HCT116 (cell line): ENCODE results near the gene DYNC2LI1. TPM values are rescaled to one million over a fixed set of nuclear protein-coding genes. Genes with fewer than 3 reads are reported as not detected.

Experiments used
- ATAC-seq: fragments of 200-7000 bp; cut with Tn5 transposase; 2 replicates; pipeline ENCODE4 v1.9.1; 2020; ENCODE audit warnings: mild to moderate bottlenecking, moderate library complexity
- BruUV-seq: library from RNA; stranded (reverse); fragments of 400-500 nt; replicated peaks from 2 replicates; lab custom pipeline; 2021; lab: Mats Ljungman, UMichigan
- CTCF ChIA-PET: fragments of 300-600 bp; sonication (Branson Sonifier 250); formaldehyde crosslinking; loops from one replicate; lab custom pipeline; 2021; ENCODE audit warnings: antibody characterized with exemption; lab: Charles Lee
- POLR2A ChIA-PET: fragments of 300-600, 350-600 bp; sonication (Branson Sonifier 250); formaldehyde crosslinking; loops from one replicate; lab custom pipeline; 2021; ENCODE audit warnings: antibody characterized with exemption; lab: Charles Lee
- RAD21 ChIA-PET, 2 experiments: fragments of 300-600 bp; sonication (Branson Sonifier 250); formaldehyde crosslinking; loops; one replicate each; lab custom pipeline; 2023; ENCODE audit warnings: low total read pairs in 2 of 2; ENCODE audit not compliant: uncharacterized antibody in 2 of 2, unreplicated experiment in 2 of 2, low non-redundant PET in 1 of 2; lab: Charles Lee
- DNase-seq: peaks from one replicate; pipeline ENCODE4 v3.0.0-alpha.2; 2010; ENCODE audit warnings: low read depth, low spot score
- H2AFZ ChIP-seq: fragments of 200-600 bp; shearing (Covaris generic), sonication (generic); 2 replicates; pipeline ENCODE4 v1.6.1; 2017; ENCODE audit warnings: low read depth, mixed run types, mixed read lengths, antibody characterized with exemption, low read length; ENCODE audit not compliant: poor library complexity, severe bottlenecking
- H3K27ac ChIP-seq: 2 replicates; pipeline ENCODE4 v1.5.1; 2012; ENCODE audit warnings: low read depth, low read length
- H3K27me3 ChIP-seq: fragments of 200-600 bp; sonication (generic); 2 replicates; pipeline ENCODE4 v1.6.1; 2016; ENCODE audit warnings: mixed run types, low read length, mixed read lengths; ENCODE audit not compliant: insufficient read depth
- H3K36me3 ChIP-seq, 2 experiments: fragments of 200-500 bp in 1 of 2; fragments of 200-600 bp in 1 of 2; sonication (Bioruptor generic) in 1 of 2; sonication (generic) in 1 of 2; 2 replicates each; pipeline versions ENCODE4 v1.5.1 to v1.6.1; 2014 to 2016; ENCODE audit warnings: low read length in 2 of 2, inconsistent platforms in 1 of 2, mixed read lengths in 1 of 2, mixed run types in 1 of 2; ENCODE audit not compliant: insufficient read depth in 2 of 2, control insufficient read depth in 1 of 2
- H3K4me1 ChIP-seq, 2 experiments: fragments of 200-600 bp in 1 of 2; sonication (generic) in 1 of 2; 2 replicates each; pipeline versions ENCODE4 v1.5.1 to v1.6.1; 2012 to 2017; ENCODE audit warnings: low read length in 2 of 2, inconsistent platforms in 1 of 2, mild to moderate bottlenecking in 1 of 2, mixed read lengths in 1 of 2, mixed run types in 1 of 2, moderate library complexity in 1 of 2; ENCODE audit not compliant: insufficient read depth in 2 of 2, control insufficient read depth in 1 of 2
- H3K4me2 ChIP-seq: fragments of 200-600 bp; sonication (generic); 2 replicates; pipeline ENCODE4 v1.6.1; 2017; ENCODE audit warnings: mixed run types, low read length, mixed read lengths
- H3K4me3 ChIP-seq, 2 experiments: fragments of 200-600 bp in 1 of 2; sonication (generic) in 1 of 2; replicated peaks in 1 of 2; 2 replicates each; pipeline ENCODE4 v1.5.1; 2011 to 2016; ENCODE audit warnings: low read length in 2 of 2, control low read depth in 1 of 2, low read depth in 1 of 2, mild to moderate bottlenecking in 1 of 2, mixed read lengths in 1 of 2, mixed run types in 1 of 2
- H3K79me2 ChIP-seq: fragments of 200-600 bp; sonication (generic); 2 replicates; pipeline ENCODE4 v1.6.1; 2017; ENCODE audit warnings: mild to moderate bottlenecking, mixed run types, low read length, moderate library complexity, mixed read lengths; ENCODE audit not compliant: insufficient read depth
- H3K9ac ChIP-seq: fragments of 200-600 bp; sonication (generic); 2 replicates; pipeline ENCODE4 v1.6.1; 2016; ENCODE audit warnings: low read length, mixed read lengths
- H3K9me2 ChIP-seq: fragments of 200-600 bp; sonication (generic), shearing (Covaris generic); 2 replicates; pipeline ENCODE4 v1.6.1; 2017; ENCODE audit warnings: mixed run types, mild to moderate bottlenecking, moderate library complexity; ENCODE audit not compliant: insufficient read depth
- H3K9me3 ChIP-seq, 2 experiments: fragments of 200-500 bp in 1 of 2; fragments of 200-600 bp in 1 of 2; sonication (Bioruptor generic) in 1 of 2; sonication (generic) in 1 of 2; 2 replicates each; pipeline ENCODE4 v1.6.1; 2014 to 2017; ENCODE audit warnings: low read length in 2 of 2, mixed read lengths in 2 of 2, inconsistent platforms in 1 of 2, low read depth in 1 of 2, mild to moderate bottlenecking in 1 of 2, mixed run types in 1 of 2, moderate library complexity in 1 of 2; ENCODE audit not compliant: control insufficient read depth in 1 of 2, insufficient read depth in 1 of 2
- H4K20me1 ChIP-seq: fragments of 200-600 bp; sonication (generic), shearing (Covaris generic); 2 replicates; pipeline ENCODE4 v1.6.1; 2017; ENCODE audit warnings: mixed run types, mild to moderate bottlenecking, moderate library complexity; ENCODE audit not compliant: insufficient read depth
- ATF3 ChIP-seq: IDR thresholded peaks from 2 replicates; pipeline ENCODE4 v1.6.1; 2012
- CEBPB ChIP-seq: IDR thresholded peaks from 2 replicates; pipeline ENCODE4 v1.6.1; 2012; ENCODE audit warnings: low read depth
- EGR1 ChIP-seq: IDR thresholded peaks from 2 replicates; pipeline ENCODE4 v1.6.1; 2012; ENCODE audit warnings: low read depth
- ELF1 ChIP-seq: IDR thresholded peaks from 2 replicates; pipeline ENCODE4 v1.6.1; 2012; ENCODE audit warnings: low read depth, borderline replicate concordance
- EZH2 ChIP-seq: fragments of 200-600 bp; sonication (generic); IDR thresholded peaks from 2 replicates; pipeline ENCODE4 v1.6.1; 2017; ENCODE audit warnings: antibody characterized with exemption, mixed run types
- FOSL1 ChIP-seq: IDR thresholded peaks from 2 replicates; pipeline ENCODE4 v1.6.1; 2012; ENCODE audit warnings: low read depth
- JUND ChIP-seq: IDR thresholded peaks from 2 replicates; pipeline ENCODE4 v1.6.1; 2012
- MAX ChIP-seq: IDR thresholded peaks from 2 replicates; pipeline ENCODE4 v1.6.1; 2012
- RAD21 ChIP-seq: IDR thresholded peaks from 2 replicates; pipeline ENCODE4 v1.6.1; 2012; ENCODE audit warnings: low read depth, mild to moderate bottlenecking
- REST ChIP-seq: IDR thresholded peaks from 2 replicates; pipeline ENCODE4 v1.6.1; 2012; ENCODE audit warnings: low read depth
- YY1 ChIP-seq: IDR thresholded peaks from 2 replicates; pipeline ENCODE4 v1.6.1; 2011; ENCODE audit warnings: low read length, low read depth, moderate library complexity, mild to moderate bottlenecking; ENCODE audit not compliant: insufficient replicate concordance; ENCODE audit errors: extremely low read depth
- ZNF274 ChIP-seq: fragments of 200-500 bp; sonication (Bioruptor generic); IDR thresholded peaks from 2 replicates; pipeline ENCODE4 v1.6.1; 2014; ENCODE audit warnings: mild to moderate bottlenecking, low read depth, low read length, inconsistent platforms
- intact Hi-C: fragments of 100-400 bp; cut with micrococcal nuclease; formaldehyde crosslinking; loops from 2 replicates; pipeline ENCODE4 v1.10.0; 2022
- total RNA-seq: library from RNA; stranded (reverse); gene quantifications from one replicate; pipeline ENCODE4 v1.2.1, GENCODE V29; 2021; ENCODE audit not compliant: unreplicated experiment

DYNC2LI1 gene
- total RNA-seq, 1 experiment from 2014 or later: 16.7 TPM

GRCh38 chr2:43831543-43832294 lies 57.9 kb downstream of the DYNC2LI1 start:
- no peaks in the 10 kb centered on the region for H3K9me3 ChIP-seq
- ATAC-seq (no peak), DNase-seq (no peak)
- H3K9me2 ChIP-seq: no peaks in the 10 kb centered on the region
- no peak overlapping the region for H2AFZ ChIP-seq
- H3K9ac ChIP-seq: no peak overlapping the region
- no peak overlapping the region for H3K27ac ChIP-seq
- BruUV-seq: no TSS peak
- no peaks in the 10 kb centered on the region for H3K36me3 ChIP-seq
- no peaks in the 10 kb centered on the region for H3K27me3 ChIP-seq
- no peak overlapping the region for H3K4me3 ChIP-seq
- no peaks in the 10 kb centered on the region for H3K79me2 ChIP-seq
- TF ChIP-seq FOSL1: no peak
- no peak for TF ChIP-seq ELF1
- no peak for TF ChIP-seq ZNF274
- no peak for TF ChIP-seq ATF3
- no peak for TF ChIP-seq YY1
- TF ChIP-seq JUND: no peak
- TF ChIP-seq EZH2: no peak
- no peak for TF ChIP-seq MAX
- TF ChIP-seq CEBPB: no peak
- TF ChIP-seq EGR1: no peak
- TF ChIP-seq RAD21: no peak
- no peak for TF ChIP-seq REST
- POLR2A ChIA-PET: no interaction called here
- no peaks in the 10 kb centered on the region for H3K4me1 ChIP-seq
- no peaks in the 10 kb centered on the region for H4K20me1 ChIP-seq
- RAD21 ChIA-PET: no interaction called here
- H3K4me2 ChIP-seq: no peak overlapping the region
- CTCF ChIA-PET: no interaction called here
- intact Hi-C loops: no loop called here
